ENCODE results near the gene COX19.
A peak's percentile ranks its signal among the peaks of the same experiment; 100 is the strongest.

COX19 gene

DNA sequence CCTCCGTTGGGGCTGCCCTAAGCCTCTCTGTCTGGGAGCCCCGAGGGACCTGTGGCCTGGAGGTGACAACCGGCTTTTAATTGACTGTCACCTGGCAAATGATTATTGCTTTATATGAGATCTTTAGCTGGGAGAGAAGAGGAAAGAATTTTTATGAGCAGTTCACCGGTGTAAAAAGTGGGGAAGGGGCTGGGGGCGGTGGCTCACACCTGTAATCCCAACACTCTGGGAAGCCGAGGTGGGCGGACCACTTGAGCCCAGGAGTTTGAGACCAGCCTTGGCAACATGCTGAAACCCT is 2.6 kb upstream of the COX19 start:
- H3K4me3 ChIP-seq (ENCODE audit: low read depth, low read length): no peak overlapping the region
- TF ChIP-seq MAX (IDR thresholded peaks at IDR 0.05; ENCODE audit: low read depth, low read length) (no peak), POLR2A (IDR thresholded peaks at IDR 0.05; ENCODE audit: extremely low read depth, insufficient read length) (no peak), MYC (IDR thresholded peaks at IDR 0.05; ENCODE audit: low read depth, low read length) (no peak)
- TF ChIP-seq, protein P1, sequence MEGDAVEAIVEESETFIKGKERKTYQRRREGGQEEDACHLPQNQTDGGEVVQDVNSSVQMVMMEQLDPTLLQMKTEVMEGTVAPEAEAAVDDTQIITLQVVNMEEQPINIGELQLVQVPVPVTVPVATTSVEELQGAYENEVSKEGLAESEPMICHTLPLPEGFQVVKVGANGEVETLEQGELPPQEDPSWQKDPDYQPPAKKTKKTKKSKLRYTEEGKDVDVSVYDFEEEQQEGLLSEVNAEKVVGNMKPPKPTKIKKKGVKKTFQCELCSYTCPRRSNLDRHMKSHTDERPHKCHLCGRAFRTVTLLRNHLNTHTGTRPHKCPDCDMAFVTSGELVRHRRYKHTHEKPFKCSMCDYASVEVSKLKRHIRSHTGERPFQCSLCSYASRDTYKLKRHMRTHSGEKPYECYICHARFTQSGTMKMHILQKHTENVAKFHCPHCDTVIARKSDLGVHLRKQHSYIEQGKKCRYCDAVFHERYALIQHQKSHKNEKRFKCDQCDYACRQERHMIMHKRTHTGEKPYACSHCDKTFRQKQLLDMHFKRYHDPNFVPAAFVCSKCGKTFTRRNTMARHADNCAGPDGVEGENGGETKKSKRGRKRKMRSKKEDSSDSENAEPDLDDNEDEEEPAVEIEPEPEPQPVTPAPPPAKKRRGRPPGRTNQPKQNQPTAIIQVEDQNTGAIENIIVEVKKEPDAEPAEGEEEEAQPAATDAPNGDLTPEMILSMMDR (IDR thresholded peaks at IDR 0.05; ENCODE audit: low read depth, low read length): no peak
- no peak for DNase-seq (ENCODE audit: low read depth)

DNA sequence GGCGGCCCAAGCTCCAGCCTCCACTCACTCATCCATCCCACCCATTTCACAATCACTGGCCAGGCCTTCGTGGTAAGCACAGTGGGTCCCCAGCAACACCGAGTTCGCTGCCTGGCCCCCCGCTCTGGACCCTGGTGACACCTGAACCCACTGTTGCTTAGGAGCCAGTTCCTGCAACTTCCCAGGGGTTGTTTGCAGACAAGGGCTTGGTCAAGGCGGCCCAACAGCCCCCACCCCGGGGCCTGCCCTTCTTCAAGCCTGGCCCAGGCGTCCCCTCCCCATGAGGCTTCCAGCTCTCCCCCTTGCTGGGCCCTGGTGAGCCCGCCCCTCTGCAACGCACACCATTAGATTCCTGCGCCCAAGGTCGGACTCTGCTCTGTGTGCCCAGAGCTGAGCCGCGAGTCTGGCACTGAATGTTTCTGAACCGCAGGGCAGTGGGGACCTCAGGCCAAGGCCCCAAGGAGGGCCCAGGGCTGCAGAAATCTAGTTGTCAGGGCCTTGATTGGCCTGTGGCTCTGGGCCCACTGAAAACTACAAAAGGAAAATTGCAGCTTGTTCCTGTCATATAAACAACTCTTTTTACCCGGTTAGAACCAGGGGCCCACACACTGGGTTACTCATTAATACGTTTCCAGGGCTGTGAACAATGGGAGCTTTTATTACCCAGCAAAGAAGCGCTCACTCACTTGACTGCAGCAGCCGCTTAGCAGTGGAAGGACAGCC is 2.1 kb upstream of the COX19 start:
- H3K4me3 ChIP-seq (ENCODE audit: low read depth, low read length): no peak overlapping the region
- no peak for TF ChIP-seq POLR2A (IDR thresholded peaks at IDR 0.05; ENCODE audit: extremely low read depth, insufficient read length)
- no peak for TF ChIP-seq MYC (IDR thresholded peaks at IDR 0.05; ENCODE audit: low read depth, low read length)
- TF ChIP-seq, protein P1 (IDR thresholded peaks at IDR 0.05; ENCODE audit: low read depth, low read length): no peak
- no peak for TF ChIP-seq MAX (IDR thresholded peaks at IDR 0.05; ENCODE audit: low read depth, low read length)
- DNase-seq (ENCODE audit: low read depth): peak; percentile 68

GRCh38 chr7:976901-977325 is 1.6 kb upstream of the COX19 start:
- TF ChIP-seq, protein P1 (IDR thresholded peaks at IDR 0.05; ENCODE audit: low read depth, low read length): no peak
- no peak for TF ChIP-seq POLR2A (IDR thresholded peaks at IDR 0.05; ENCODE audit: extremely low read depth, insufficient read length)
- no peak for TF ChIP-seq MYC (IDR thresholded peaks at IDR 0.05; ENCODE audit: low read depth, low read length)
- TF ChIP-seq MAX (IDR thresholded peaks at IDR 0.05; ENCODE audit: low read depth, low read length): no peak
- no peak overlapping the region for H3K4me3 ChIP-seq (ENCODE audit: low read depth, low read length)
- DNase-seq (ENCODE audit: low read depth): no peak

DNA sequence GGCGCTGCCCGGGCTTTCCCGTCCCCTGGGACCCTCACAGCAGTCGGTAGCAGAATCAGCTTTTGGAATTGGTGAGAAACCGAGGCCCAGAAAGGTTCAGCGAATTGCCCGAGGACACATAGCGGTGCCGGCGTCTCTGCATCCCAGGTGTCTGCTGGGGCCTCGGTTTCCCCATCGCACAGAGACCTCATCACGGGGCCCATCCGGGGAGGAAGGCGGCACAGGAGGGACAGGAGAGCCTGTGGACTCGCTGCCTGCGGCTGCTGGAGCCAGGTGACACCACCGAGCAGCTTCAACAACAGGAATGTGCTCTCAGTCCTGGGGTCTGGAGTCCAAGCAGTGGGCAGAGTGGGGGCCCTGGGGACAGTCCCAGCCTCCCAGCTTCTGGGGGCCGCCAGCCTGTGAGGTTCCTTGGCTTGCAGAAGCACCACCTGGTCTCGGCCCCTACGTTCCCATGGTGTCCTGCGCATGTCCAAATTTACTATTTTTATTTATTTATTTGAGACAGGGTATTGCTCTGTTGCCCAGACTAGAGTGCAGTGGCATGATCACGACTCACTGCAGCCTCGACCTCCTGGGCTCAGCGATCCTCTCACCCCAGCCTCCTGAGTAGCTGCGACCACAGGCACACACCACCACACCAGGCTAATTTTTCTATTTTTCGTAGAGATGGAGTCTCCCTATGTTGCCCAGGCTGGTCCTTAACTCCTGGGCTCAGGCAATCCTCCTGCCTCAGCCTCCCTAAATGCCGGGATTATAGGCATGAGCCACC is 539 bp upstream of the COX19 start:
- DNase-seq (ENCODE audit: low read depth): no peak
- H3K4me3 ChIP-seq (ENCODE audit: low read depth, low read length): no peak overlapping the region
- TF ChIP-seq MAX (IDR thresholded peaks at IDR 0.05; ENCODE audit: low read depth, low read length): no peak
- TF ChIP-seq, protein P1 (IDR thresholded peaks at IDR 0.05; ENCODE audit: low read depth, low read length): no peak

- H3K4me3 ChIP-seq (ENCODE audit: low read depth, low read length): peak overlapping the region; percentile 86
- TF ChIP-seq, protein P1 (IDR thresholded peaks at IDR 0.05; ENCODE audit: low read depth, low read length): no peak
- TF ChIP-seq MYC (IDR thresholded peaks at IDR 0.05; ENCODE audit: low read depth, low read length): no peak
- TF ChIP-seq MAX (IDR thresholded peaks at IDR 0.05; ENCODE audit: low read depth, low read length): no peak
- TF ChIP-seq POLR2A (IDR thresholded peaks at IDR 0.05; ENCODE audit: extremely low read depth, insufficient read length): no peak
- DNase-seq (ENCODE audit: low read depth): peak; percentile 55
Observed at GRCh38 chr7:974172-974571, 1.2 kb downstream of the COX19 start.

Data from NB4 (cell line).